Hepatic stellate cell (primary cell): ENCODE data around the gene GPR55.
A peak's percentile ranks its signal among the peaks of the same experiment; 100 is the strongest.

ENCODE experiments used
- DNase-seq: peaks from one replicate; pipeline ENCODE4 v3.0.0; 2011; ENCODE audit warnings: low spot score

Gene GPR55

DNA sequence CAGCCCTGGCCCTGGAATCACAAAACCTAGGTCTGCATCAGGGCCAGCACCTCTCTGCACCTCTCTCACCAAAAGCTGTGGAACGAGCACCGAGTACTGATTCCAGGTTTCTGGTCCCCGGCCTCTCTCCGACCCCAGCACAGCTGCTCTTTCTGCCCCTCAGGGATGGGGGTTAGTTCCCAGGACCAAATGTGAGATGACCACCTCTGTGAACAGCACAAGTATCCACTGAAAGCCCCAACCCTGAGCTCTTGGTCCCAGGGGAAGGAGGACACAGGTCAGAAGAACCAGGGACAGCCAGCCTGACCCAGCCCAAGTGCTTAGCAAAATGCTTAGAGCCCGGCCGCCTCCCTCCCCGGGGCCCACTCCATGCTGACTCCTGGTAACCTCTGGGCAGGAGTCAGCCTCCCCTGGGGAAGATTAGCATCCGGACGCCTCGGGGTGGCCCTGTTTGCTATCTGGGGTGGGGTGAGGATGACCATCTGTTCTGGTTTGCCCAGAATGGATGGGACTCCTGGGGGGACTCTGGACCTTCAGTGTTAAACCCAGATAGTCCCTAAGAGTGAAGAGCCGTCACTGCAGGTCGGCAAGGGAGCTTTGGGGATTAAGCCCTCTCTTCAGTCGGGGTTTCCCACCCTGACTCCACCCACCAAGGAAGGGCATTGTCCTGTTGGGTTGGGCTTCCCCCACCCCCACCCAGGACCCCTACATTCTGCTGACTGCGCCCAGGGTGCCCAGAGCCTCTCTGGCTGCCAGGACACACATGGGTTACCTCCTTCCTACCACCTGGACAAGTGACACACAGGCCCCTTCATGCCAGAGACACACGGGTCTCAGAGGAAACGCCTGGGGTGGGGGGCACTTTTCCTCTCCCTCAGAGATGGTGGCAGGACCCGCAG lies 9.4 kb upstream of the GPR55 start:
- no peak for DNase-seq

DNA sequence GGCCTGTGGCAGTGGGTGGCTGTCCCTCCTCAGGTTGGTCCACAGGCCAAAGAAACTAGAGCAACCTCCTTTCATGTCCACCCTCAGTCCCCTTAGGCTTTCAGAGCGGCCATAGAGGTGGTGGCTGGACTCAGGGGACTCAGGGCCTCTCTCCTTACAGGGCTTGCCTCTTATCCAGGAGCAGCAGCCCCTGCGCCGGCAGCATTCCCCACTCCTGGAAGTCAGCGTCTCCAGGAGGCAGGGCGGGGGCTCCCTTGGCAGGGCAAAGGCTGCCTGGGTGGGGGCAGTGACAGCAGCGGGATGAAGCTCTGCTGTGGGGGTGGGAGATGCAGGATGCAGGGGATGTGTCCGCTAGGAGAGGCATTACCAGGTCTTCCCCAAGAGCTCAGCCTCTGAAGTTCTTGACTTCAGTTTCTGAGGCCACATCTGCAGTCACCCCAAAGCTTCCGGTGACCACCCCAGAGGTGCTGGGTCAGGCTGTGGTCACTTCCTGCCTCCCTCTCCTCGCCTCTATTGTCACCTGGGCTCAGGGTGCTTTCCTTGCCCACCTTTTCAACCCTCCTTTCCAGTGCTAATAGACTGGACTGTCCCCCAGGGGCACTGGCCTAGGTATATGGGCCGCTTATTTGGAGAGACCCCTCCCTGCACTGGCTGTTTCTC lies 8.6 kb upstream of the GPR55 start:
- no peak for DNase-seq

DNA sequence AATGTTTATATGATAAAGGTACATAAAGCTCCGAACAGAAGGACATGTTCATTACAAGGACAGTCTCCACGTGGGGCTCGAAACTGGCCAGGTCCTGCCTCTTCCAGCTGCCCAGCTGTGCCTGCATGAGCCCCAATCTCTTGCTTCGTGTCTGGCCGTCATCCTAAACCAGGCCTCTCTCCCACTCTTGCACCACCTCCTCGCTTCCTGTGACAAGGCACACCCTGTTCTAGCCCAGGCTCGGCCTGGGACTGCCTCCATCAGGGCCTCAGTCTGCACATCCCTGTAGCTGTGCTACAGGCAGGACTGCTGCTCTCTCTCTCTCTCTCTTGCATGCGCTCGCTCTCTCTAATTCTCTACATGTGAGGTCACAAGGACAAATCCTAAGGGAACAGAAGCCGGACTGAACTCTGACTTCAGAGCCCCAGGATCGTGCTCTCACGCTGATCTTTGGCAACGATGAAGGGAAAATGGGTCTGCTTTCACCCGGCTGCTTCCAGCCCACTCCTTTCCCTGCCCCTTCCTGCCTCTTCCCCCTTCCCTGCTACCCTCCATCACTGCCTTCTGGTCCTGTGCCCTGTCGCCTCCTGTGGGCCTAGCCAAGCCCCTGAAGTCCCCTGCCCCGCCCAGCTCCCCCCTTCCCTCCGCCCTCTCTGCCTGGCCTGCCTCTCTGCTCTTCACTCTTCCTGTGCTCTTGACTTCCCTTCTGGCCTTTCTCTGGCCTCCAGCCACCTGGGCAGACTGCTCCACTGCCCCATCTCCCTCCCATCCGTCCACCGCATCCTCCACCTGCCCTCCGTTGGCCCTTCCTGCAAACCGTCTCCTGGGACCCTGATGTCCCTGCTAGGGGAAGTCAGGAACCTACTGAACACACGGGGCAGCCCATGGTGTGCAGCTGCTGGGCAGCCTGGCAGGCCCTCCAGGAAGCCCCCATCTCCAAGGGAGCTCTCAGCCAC lies 7.8 kb upstream of the GPR55 start:
- peak; percentile 73 for DNase-seq

DNA sequence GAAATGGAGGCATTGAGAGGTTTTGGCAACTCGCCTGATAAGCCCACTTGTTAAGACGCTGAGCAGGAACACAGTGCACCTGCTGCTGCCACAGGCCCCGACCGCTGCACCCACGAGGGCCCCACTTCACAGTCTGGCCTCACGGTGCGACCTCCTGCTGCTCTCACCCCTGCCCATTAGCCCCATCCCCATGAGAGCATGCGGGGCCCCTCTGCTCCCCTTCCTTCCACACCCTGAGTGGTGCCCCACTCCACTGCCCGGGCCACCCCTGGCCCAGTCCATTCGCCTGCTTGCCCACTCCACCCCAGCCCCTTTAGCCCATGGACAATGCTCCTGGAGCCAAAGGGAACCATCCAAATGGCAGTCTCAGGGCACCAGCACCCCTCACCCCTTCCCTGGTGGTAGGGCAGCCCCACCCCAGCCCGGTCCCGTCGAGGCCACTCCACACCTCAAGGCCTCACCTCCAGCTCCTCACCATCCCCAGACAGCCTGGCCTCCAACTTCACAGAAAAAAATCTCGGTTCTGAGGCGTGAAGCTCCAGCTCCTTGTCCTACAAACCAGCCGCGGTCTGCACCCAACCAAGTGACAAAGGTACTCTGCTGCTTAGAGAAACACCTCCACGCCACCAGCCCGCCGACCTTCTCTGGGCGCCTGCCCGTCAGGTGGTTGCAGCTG lies 6.7 kb upstream of the GPR55 start:
- DNase-seq = no peak

DNA sequence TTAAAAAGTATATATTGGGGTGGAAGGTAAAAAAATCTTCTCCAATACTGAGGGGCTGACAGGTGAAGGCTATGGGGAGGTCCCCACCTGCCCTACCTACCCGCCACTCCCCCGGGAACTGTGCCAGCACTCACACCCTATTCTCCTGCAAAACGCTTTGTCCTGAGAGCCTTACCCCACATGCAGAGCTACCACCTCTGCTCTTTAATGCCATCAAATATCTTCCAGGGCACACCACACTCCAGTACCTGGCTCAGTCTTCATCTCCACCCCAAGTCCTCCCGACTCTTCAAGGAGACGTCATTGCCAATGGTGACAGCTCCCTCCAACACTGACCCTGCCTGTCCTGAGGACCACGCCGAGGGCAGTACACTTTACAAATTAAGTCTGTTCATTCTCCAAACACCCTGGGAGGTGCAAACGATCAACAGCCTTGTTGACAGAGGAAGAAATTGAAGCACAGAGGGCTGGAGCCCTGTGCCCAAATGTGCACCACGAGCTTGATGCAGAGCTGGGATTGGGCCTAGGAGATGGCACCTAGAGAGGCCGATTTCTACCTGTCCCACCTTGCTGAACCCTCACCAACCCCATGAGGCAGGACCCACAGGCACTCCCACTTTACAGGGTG lies 6.0 kb upstream of the GPR55 start:
- DNase-seq = no peak

DNA sequence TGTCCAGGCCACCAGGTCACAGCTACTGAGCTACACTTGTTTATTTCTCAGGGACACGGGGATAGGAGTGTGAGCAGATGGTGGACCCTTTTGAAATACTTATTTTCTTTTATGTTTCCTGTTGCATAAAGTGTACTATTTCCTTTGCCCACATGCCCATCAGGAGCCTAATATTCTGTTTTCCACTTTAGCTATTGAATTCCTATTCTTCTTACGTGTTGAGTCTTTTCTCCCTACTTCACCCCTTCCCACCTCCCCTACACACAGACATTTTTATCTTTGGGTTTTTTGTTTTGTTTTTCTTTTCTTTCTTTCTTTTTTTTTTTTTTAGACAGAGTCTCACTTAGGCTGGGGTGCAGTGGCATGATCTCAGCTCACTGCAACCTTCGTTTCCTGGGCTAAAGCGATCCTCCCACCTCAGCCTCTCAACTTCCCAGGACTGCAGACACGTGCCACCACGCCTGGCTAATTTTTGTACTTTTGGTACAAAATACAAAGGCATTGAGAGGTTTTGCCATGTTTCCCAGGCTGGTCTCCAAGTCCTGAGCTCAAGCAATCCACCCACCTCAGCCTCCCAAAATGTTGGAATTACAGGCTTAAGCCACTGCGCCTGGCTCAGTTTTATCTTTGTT lies 5.2 kb upstream of the GPR55 start:
- DNase-seq = no peak

DNA sequence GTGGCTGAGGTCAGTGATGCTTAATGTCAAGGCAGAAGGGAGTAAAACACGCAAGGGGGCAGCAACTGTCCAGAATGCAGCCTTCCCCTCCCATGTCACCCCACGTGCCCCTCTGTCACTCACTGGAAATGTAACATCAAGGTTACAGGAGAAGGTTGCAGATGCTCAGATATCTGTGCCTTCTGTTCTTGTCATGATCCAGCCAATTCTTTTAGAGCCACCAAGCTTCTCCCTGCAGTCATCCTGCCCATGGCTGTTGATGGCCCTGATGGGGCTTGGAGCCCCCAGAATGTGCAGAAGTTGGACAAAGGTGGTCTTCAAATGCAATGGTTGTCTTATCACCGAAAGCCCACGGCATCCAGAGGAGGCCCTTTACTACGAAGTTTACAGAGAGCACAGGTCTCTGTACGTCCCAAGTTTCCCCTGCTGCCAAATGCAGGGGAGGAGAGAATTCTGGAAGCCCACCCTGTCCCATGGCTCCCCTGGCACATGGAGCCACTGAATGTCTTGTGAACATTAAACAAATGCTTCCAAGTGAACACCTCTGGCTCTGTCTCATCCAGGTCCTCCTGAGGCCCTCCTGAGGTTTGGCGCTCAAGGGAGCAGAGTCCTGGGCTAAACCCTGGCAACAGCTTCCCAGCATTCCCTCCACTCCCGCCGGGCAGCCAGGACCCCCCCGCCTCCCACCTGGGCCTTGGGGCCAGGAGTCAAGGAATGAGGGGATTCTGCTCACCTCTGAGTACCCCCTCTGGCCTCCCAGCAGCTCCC lies 4.5 kb upstream of the GPR55 start:
- no peak for DNase-seq

DNA sequence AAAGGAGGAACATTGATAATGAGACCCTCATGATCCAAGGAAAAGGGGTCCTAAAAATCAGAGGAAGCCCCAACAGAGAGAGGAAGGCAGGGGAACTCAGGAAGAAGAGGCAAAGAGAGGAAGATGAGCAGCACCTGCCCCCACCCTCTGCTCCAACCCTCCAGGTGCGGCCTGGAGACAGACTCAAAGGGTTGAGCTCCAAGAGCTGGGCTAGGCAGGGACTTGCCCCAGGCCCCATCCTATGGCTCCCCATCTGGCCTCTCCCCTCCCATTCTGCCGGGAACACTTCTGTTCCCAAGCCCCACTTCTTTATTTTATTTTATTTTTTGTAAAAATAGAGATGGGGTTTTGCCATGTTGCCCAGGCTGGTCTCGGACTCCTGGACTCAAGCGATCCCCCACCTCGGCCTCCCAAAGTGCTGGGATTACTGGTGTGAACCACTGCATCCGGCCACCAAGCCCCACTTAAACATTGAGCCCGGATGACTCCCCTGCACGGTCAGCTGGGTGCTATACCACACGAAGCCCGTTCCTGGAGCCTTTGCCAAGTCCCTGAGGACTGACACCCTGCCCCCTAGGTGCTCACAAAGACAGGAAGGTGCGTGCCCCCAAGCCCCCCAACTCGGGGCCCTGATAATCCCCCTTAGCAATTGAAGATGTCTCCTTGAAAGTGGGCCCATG lies 3.8 kb upstream of the GPR55 start:
- DNase-seq = no peak

DNA sequence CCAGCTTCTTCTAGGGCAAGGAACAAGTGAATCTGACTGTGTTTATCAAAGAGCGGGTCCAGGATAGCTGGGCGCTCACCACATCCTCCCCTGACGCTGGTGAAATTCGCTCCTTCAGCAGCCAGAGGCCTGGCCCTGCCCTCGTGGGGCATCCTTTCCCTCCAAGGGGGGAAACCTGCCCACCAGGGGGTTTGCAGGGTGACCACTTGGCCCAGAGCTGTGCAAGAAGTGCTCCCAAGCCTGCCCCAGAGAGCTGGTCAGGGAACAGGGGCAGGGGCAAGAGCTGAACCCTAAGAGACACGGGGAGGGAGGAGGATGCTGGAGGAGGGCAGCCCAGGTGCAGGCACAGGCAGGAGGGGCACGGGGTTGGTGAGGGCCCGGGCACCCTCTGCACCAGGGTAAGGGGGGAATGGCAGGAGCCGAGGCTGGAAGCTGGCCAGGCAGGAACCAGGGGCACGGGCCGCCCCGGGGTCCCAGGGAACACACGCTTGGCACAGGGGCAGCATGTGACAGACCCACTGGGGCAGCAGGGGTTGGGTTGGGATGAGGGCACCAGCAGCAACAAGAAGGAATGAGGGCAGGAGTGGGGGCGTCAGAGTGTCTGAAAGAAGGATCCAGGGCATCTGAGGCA lies 2.8 kb upstream of the GPR55 start:
- no peak for DNase-seq

DNA sequence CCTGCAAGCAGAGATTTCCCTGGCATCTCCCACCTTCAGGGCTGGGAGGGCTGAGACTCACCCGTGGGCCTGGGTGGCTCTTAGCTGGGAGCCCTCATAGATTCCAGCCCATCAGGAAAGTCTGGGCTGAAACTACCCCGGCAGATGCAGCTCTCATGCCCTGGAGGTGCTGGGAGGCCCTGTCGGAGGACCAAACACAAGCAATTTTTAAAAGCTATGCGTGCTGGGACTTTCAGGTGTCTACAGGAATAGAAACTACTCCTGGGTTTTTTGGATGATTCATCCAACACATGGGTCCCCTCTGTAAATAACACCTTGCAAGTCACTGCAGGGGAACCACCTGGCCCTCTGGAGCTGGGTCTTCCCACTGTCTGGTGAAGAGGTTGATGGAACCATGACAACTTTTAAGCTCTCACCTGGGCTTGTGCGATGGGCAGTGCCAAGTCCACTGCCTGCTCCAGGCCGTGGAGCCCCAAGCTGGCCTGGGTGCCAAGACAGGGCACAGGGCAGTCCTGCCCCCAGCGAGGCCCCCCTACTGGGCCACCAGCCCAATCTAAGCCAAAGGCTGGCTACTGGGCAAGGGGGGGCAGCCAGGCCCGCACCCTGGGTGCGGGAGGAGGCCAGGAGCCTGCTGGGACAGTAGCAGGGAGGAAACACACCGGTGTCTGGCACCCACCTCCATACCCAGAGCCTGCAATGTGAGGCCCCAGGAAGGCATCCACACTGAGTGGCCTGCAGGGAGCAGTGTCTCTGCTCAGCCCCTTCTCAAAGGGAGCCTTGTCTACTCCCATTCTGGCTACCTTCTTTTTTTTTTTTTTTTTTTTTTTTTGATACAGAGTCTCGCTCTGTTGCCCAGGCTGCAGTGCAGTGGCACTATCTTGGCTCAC lies 1.1 kb upstream of the GPR55 start:
- no peak for DNase-seq

DNA sequence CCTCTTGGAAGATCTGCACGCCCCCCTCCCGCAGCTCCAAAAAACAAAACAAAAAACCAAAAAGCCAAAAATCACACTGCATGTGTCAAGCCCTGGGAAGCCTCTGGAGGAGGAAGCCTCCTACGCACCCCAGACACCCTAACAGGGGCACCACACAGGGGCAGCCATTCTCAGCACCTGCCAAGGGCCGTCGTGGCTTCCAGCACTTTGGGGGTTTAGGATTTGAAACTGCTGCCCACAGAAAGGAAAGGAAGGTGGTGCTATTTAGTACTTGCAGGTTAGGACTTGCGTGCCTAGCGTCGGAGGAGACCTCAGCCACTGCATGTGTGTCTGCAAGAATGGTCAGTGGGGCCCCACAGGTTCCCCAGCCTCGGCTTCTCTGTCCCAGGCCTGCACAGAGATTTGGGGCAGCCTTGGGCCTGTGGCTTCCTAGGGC lies 419 bp upstream of the GPR55 start:
- DNase-seq = no peak

DNA sequence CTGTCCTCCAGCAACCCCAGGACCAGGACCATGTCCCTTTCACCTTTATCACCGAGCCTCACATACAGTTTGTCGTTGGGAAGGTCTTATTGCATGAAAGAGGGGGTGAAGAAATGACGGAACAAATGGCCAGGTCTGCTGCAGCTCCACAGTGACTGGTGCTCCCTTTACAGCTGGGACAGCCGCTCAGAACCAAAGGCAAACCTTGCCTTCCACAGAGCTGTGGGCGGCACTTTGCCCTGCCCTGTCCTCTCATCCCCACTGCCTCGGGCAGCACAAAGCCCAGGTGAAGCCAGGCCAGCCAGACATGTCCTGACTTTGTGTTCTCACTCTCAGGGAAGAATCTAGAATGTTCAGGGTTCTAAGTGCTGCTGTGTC lies 961 bp downstream of the GPR55 start:
- no peak for DNase-seq

DNA sequence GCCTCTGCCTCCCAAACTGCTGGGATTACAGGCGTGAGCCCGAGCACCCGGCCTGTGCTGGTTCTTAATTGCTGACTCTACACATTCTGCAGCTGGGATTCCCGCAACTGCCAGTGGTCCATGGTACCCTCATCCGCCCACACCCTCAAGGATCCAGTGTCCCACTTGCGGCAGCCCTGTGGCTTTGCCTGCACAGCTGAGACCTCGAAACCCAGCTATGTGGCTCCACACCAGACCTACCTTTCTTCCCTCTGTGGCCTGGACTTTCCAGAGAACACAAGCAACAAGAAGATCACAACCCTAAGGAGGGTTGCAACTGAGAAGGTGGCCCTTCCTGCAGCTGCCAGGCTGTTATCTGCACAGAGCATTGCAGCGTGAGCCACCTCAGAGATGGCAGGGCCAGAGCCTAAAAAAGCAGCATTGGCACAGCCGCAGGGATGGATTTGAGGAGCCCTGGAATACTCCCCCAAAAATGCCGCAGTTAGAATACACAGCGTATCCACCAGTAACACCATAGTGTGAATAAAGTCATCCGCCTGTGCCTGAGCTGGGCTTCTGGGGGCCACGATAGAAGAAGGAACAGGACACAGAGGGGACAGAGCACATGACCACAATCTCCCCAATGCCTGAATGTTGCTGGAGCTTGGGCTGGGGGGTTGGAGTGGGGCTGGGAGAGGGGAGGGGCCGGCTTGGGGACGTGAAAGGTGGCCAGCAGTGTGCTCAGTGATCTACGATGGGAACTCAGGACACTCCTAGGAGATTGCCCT lies 1.9 kb downstream of the GPR55 start:
- DNase-seq = no peak

DNA sequence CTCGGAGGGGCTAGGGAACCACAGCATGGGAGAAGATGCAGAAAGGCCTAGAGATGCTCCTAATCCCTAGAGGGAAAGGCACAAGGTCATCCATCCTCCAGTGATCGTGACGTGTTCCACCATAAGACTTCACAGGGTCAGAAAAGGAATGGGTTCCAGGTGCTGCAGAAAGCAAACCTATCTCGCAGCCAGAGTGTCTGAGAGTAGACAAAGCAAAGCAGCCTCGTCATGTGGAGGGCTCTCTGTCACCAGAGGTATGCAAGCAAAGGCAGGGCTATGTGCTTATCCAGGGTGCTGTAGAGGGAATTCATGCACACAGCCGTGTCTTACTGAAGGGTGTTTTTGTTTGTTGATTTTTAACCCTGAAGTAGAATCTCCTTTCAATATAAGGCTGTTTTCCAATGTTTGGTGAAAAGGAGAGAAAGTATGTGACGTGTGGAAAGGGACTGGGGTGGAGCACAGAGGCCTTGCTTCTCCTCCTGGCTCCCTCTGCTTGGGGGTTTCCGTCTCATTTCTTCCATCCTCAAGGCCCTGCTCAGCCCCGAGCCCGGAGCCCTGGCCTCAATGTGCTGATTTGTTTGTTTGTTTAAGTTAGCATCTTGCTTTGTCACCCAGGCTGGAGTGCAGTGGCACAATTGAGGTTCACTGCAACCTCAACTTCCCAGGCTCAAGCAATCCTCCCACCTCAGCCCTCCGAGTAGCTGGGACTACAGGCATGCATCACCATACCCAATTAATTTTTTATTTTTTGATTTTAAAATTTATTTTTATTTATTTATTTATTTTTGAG lies 3.0 kb downstream of the GPR55 start:
- DNase-seq = no peak

DNA sequence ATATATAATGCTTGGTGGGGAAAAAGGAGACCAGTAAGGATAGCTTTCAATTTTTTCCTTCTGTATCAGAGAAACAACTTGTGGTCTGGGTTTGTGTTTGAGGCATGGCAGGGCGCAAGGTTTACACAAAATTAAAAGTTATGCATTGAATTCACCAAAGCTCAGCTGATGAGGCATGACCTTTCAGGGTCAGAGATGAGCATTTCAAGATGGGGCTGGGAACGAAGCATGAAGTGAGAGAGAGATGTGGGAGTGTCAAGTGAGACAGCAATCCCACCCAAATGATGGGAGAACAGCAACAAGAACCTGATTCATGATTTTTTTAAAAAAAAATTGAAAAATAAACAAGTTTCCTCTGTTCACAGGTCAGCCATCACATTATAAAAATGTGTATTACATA lies 4.9 kb downstream of the GPR55 start:
- DNase-seq = no peak

DNA sequence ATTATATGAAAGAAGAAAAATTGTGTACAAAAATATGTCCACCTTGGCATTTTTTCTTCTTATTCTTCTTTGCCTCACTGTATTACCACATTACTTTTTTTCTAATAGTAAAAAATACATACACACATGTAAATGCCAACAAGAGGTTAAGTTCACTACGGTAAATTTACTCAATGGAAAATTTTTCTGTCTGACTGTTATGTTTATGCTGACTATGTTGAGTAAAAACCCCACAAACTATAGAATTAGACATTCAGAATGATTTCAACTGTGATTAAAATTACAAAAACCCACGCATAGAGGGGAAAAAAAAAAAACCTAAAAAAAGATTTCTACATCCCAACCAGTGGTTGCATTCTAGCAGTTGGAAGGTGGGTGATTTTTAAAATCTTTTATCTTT lies 5.4 kb downstream of the GPR55 start:
- no peak for DNase-seq
